KMS-11 (cell line): ENCODE data around the gene EHD1.
A peak's percentile ranks its signal among the peaks of the same experiment; 100 is the strongest.

Experiments
- H2AFZ ChIP-seq: fragments of 200-600 bp; sonication (generic); 2 replicates; pipeline ENCODE4 v1.6.1; 2016; ENCODE audit warnings: antibody characterized with exemption, mixed run types, low read depth
- H3K27ac ChIP-seq: fragments of 200-600 bp; sonication (generic); 2 replicates; pipeline ENCODE4 v1.6.1; 2016; ENCODE audit warnings: mild to moderate bottlenecking, mixed run types
- H3K27me3 ChIP-seq: fragments of 200-600 bp; sonication (generic); 2 replicates; pipeline ENCODE4 v1.6.1; 2017; ENCODE audit warnings: mild to moderate bottlenecking, low read depth, mixed run types, moderate library complexity; ENCODE audit not compliant: insufficient read depth
- H3K36me3 ChIP-seq: fragments of 200-600 bp; sonication (generic); 2 replicates; pipeline ENCODE4 v1.6.1; 2017; ENCODE audit warnings: mild to moderate bottlenecking, mixed run types; ENCODE audit not compliant: insufficient read depth
- H3K4me1 ChIP-seq: fragments of 200-600 bp; sonication (generic); 2 replicates; pipeline ENCODE4 v1.6.1; 2016; ENCODE audit warnings: mild to moderate bottlenecking, low read depth, mixed run types; ENCODE audit not compliant: poor library complexity, severe bottlenecking
- H3K4me2 ChIP-seq: fragments of 200-600 bp; sonication (generic); 2 replicates; pipeline ENCODE4 v1.7.0; 2016; ENCODE audit warnings: mild to moderate bottlenecking, mixed run types
- H3K4me3 ChIP-seq: fragments of 200-600 bp; sonication (generic); IDR thresholded peaks from 2 replicates; pipeline ENCODE4 v1.6.1; 2017; ENCODE audit warnings: low read depth, low read length, mixed read lengths; ENCODE audit not compliant: insufficient read depth
- H3K79me2 ChIP-seq: fragments of 200-600 bp; sonication (generic); 2 replicates; pipeline ENCODE4 v1.6.1; 2016; ENCODE audit warnings: low read depth, mixed run types; ENCODE audit not compliant: insufficient read depth
- H3K9ac ChIP-seq: fragments of 200-600 bp; sonication (generic); 2 replicates; pipeline ENCODE4 v1.6.1; 2016; ENCODE audit warnings: mild to moderate bottlenecking, mixed run types
- H4K20me1 ChIP-seq: fragments of 200-600 bp; sonication (generic); 2 replicates; pipeline ENCODE4 v1.6.1; 2016; ENCODE audit warnings: mild to moderate bottlenecking, mixed run types; ENCODE audit not compliant: insufficient read depth
- TF ChIP-seq, protein P1 (sequence below): fragments of 200-600 bp; sonication (generic); conservative IDR thresholded peaks from 2 replicates; pipeline ENCODE4 v1.6.1; 2017; ENCODE audit warnings: low read depth, mild to moderate bottlenecking, antibody characterized with exemption, low read length, moderate library complexity, mixed read lengths

Gene EHD1

DNA sequence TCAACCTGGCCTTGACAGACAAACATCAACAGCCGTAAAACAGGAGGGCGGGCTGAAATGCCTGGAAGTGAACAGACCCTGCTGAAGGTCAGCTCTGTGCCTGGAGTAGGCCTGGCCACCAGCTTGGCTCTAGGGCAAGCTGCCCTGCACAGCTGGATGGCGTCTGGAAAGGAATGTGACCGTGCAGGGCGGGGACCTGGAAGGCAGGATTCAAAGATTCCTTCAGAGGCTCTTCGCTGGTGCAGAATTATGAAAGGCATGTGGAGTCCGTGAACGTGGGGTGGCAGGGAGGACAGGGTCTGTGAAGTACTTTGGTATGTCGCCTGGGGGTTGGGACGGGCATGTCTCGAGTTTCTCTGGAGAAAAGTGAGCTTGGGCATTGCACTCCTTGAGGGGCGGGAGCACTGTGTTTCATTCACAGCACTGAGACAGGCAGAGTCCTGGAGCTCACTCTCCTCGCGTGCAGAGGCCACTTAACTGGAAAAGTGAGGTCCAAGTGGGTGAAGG lies 1.5 kb downstream of the EHD1 start:
- Histone ChIP-seq H3K27ac (no peak overlapping the region), H3K4me3 (no peak overlapping the region), H3K79me2 (peaks cover 42% of the 10 kb centered on the region)

DNA sequence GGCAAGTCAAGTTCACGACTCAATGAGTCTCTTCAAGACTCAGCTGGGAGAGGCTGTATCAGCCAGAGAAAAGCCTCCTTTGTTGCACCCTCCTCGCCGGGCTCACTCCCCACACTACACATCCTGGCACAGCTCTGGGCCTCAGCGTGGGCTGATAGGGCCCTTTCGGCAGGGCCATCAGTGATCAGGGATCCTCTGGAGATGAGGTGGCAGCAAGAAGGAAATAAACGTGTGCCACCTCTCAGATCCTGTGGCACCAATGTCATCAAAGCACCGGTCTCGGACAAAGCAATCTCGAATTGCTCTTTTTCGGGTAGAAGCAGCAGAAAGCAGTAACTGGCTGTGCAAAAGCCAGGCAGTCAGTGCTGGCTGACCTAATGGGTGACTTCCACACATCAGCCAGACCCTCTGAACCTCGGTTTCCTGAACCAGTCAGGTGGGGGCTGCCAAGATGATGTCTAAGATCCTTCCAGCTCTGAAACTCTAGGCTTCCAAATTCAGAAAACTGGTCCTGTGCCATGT lies 2.1 kb downstream of the EHD1 start:
- TF ChIP-seq, protein P1, sequence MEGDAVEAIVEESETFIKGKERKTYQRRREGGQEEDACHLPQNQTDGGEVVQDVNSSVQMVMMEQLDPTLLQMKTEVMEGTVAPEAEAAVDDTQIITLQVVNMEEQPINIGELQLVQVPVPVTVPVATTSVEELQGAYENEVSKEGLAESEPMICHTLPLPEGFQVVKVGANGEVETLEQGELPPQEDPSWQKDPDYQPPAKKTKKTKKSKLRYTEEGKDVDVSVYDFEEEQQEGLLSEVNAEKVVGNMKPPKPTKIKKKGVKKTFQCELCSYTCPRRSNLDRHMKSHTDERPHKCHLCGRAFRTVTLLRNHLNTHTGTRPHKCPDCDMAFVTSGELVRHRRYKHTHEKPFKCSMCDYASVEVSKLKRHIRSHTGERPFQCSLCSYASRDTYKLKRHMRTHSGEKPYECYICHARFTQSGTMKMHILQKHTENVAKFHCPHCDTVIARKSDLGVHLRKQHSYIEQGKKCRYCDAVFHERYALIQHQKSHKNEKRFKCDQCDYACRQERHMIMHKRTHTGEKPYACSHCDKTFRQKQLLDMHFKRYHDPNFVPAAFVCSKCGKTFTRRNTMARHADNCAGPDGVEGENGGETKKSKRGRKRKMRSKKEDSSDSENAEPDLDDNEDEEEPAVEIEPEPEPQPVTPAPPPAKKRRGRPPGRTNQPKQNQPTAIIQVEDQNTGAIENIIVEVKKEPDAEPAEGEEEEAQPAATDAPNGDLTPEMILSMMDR, result no peak
- Histone ChIP-seq H3K9ac (no peak overlapping the region), H3K79me2 (peaks cover 42% of the 10 kb centered on the region), H4K20me1 (no peaks in the 10 kb centered on the region), H3K36me3 (no peaks in the 10 kb centered on the region), H3K4me1 (peaks cover 52% of the 10 kb centered on the region), H2AFZ (no peak overlapping the region), H3K27me3 (no peaks in the 10 kb centered on the region), H3K4me2 (peak overlapping the region; percentile 97; the same call in 1 of the 2 replicates), H3K4me3 (no peak overlapping the region), H3K27ac (no peak overlapping the region)

More for the DNA sequence above, 1.5 kb downstream of the EHD1 start:
- Histone ChIP-seq H4K20me1 (no peaks in the 10 kb centered on the region), H3K4me1 (peaks cover 53% of the 10 kb centered on the region), H3K4me2 (peak overlapping the region; percentile 97), H3K9ac (peak overlapping the region; percentile 46; the same call in 1 of the 2 replicates), H2AFZ (no peak overlapping the region), H3K27me3 (no peaks in the 10 kb centered on the region), H3K36me3 (no peaks in the 10 kb centered on the region)
- TF ChIP-seq, protein P1, result no peak

DNA sequence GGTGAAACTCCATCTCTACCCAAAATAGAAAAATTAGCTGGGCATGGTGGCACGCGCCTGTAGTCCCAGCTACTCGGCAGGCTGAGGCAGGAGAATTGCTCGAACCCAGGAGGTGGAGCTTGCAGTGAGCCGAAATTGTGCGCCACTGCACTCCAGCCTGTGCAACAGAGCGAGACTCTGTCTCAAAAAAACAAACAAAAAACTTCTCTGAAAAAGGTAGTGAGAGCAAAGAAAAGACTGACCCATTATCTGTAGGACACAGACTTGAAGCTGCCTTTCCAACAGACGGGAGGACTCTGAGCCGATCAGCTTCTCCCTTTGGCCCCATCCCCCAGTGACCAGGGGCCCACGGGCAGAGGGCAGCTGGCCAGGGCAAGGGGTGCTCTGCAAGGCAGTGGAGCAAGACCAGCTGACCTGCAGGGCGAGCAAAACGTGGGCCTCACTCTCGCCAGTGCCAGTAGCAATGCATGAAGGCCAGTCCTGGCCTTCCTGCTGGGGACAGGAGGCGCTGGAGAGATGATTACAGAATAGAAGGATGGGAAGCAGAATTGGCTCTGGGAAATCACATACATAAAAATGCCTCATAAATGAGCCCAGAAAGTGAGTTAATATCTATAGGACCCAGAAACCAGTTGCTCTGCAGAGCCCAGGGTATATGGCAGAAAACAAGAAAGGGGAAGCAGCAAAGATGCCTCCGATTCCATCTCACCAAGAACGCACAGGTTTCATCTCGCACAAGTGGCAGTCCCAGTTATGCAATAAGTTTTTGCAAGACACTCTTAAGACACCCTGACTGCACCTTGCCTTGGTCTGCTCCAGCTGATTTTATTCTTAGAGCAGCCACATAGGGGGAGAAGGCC lies 2.8 kb downstream of the EHD1 start:
- Histone ChIP-seq H3K4me2 (peak overlapping the region; percentile 97; the same call in 1 of the 2 replicates), H3K27me3 (no peaks in the 10 kb centered on the region), H3K36me3 (no peaks in the 10 kb centered on the region), H3K79me2 (peaks cover 48% of the 10 kb centered on the region), H3K4me3 (no peak overlapping the region), H3K4me1 (peaks cover 49% of the 10 kb centered on the region), H4K20me1 (no peaks in the 10 kb centered on the region), H2AFZ (no peak overlapping the region), H3K9ac (no peak overlapping the region), H3K27ac (no peak overlapping the region)
- TF ChIP-seq, protein P1, result no peak

DNA sequence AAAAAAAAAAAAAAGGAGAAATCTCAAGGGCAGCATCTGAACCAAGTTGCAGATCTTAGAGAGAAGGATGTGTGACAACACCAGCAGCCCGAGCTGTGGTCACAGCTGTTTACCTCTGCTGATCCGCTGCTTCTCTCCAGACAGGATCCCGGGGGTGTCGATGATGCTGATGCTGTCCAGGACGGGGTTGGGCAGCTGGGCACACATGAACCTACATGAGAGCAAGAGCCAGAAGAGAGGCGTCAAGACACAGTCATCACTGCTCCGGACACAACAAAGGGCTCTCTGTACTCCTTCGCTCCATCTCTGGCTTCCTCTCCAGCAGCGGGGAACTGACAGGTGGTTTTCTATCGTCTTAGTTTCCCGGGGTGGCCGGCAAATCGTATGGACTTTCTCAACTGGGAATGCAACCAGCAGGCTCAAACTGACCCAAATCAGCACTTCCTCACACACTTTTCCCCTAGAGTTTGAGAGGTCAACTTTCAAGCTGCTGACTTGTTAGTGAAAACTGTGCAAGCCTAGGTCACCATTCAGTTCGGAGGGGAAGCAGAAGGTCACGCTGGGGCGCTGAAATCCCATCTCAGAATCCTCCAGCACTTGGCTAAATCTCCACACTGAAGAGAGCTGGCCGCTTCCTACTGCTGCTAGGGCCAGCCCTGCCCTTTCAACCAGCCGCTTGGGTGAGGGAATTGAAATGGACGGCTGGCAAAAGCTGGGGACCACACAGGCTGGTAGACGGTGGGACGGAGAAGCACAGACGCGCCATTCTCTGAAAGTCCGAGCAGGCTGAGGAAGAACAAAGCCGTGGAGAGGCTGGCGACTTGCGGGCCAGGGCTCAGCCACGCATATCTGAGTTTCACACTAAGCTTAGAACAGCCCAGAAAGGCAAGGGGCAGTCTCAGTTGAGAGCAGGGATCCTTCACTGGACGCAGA lies 3.8 kb downstream of the EHD1 start:
- Histone ChIP-seq H3K79me2 (peaks cover 58% of the 10 kb centered on the region), H3K4me1 (peaks cover 49% of the 10 kb centered on the region), H3K9ac (no peak overlapping the region), H3K27me3 (no peaks in the 10 kb centered on the region), H4K20me1 (no peaks in the 10 kb centered on the region), H2AFZ (no peak overlapping the region), H3K36me3 (no peaks in the 10 kb centered on the region), H3K4me3 (no peak overlapping the region), H3K4me2 (no peak overlapping the region), H3K27ac (no peak overlapping the region)
- TF ChIP-seq, protein P1, result no peak
